Measurements from ENCODE around the gene RASEF. TPM values are rescaled to one million over a fixed set of nuclear protein-coding genes. Genes with fewer than 3 reads are reported as not detected.

RASEF gene
- total and polyA plus RNA-seq, 2 of the 13 experiments (the other 11 are each of a cell fraction or from before 2014, with no cell fraction given): 0.07 TPM; not detected in 1

- POLR2A ChIA-PET: no interaction called here
- 6% methylated on average over 2 of the region's 2 CpGs for WGBS (ENCODE audit: low lambda C conversion rate)
These were observed 113.7 kb downstream of the RASEF start for GRCh38 chr9:82949203-82949602.

More at GRCh38 chr9:82949203-82949602, 113.7 kb downstream of the RASEF start:
- Histone ChIP-seq H2AFZ (ENCODE audit: low read length) (no peak overlapping the region), H3K27me3 (ENCODE audit: control insufficient read depth in 1 of 2, insufficient read depth in 2 of 2, low read length in 2 of 2) (no peaks in the 10 kb centered on the region), H3K9ac (ENCODE audit: insufficient read depth, low read depth, low read length) (no peak overlapping the region), H4K20me1 (ENCODE audit: insufficient read depth, low read length) (no peaks in the 10 kb centered on the region), H3K4me3 (replicated peaks in 1 of 3; ENCODE audit: insufficient read depth in 1 of 3, low read depth in 2 of 3, low read length in 3 of 3) (no peak overlapping the region), H3K9me3 (ENCODE audit: low read length) (no peaks in the 10 kb centered on the region), H3K4me2 (ENCODE audit: low read depth, low read length) (no peak overlapping the region), H3K36me3 (replicated peaks in 1 of 2; ENCODE audit: control insufficient read depth in 1 of 2, insufficient read depth in 2 of 2, low read length in 2 of 2) (no peaks in the 10 kb centered on the region), H3K79me2 (ENCODE audit: insufficient read depth, low read length) (no peaks in the 10 kb centered on the region), H3K27ac (ENCODE audit: extremely low read length, insufficient read depth, low read length) (no peak overlapping the region), H3K4me1 (ENCODE audit: insufficient read depth, low read length) (no peaks in the 10 kb centered on the region)
- in situ Hi-C loops (cut with HindIII; ENCODE audit: extremely low pct_ligation_motif_present, low pct_unique_long_range_greater_than_20kb): no loop called here
- no peak for ATAC-seq
- no TSS peak for BruUV-seq (replicated peaks)
- TF ChIP-seq ZNF747 (CRISPR knock-in tag; IDR thresholded peaks at IDR 0.05; ENCODE audit: borderline replicate concordance) (no peak), ZEB1 (IDR thresholded peaks at IDR 0.05; ENCODE audit: insufficient replicate concordance, low read depth) (no peak), MED8 (CRISPR knock-in tag; IDR thresholded peaks at IDR 0.05; ENCODE audit: insufficient replicate concordance) (no peak), ZNF878 (CRISPR knock-in tag; IDR thresholded peaks at IDR 0.05) (no peak), ZNF343 (CRISPR knock-in tag; IDR thresholded peaks at IDR 0.05) (no peak), NFKB2 (CRISPR knock-in tag; IDR thresholded peaks at IDR 0.05; ENCODE audit: borderline replicate concordance) (no peak), ZNF83 (CRISPR knock-in tag; IDR thresholded peaks at IDR 0.05; ENCODE audit: borderline replicate concordance) (no peak), ATF7-NPFF (CRISPR knock-in tag; IDR thresholded peaks at IDR 0.05; ENCODE audit: low read depth) (no peak), FOXO1 (CRISPR knock-in tag; IDR thresholded peaks at IDR 0.05) (no peak), ZSCAN20 (CRISPR knock-in tag; IDR thresholded peaks at IDR 0.05; ENCODE audit: borderline replicate concordance) (no peak), YY1 (IDR thresholded peaks at IDR 0.05; ENCODE audit: insufficient read depth, insufficient replicate concordance, low read depth, low read length) (no peak), ZNF142 (CRISPR knock-in tag; IDR thresholded peaks at IDR 0.05) (no peak), HOXA3 (CRISPR knock-in tag; IDR thresholded peaks at IDR 0.05) (no peak), ZNF512B (CRISPR knock-in tag; IDR thresholded peaks at IDR 0.05; ENCODE audit: borderline replicate concordance) (no peak), FOXM1 (CRISPR knock-in tag; IDR thresholded peaks at IDR 0.05) (no peak), FIP1L1 (IDR thresholded peaks at IDR 0.05; ENCODE audit: borderline replicate concordance, insufficient read depth, low read depth, low read length) (no peak), POGZ (CRISPR knock-in tag; IDR thresholded peaks at IDR 0.05) (no peak), TGIF2 (CRISPR knock-in tag; IDR thresholded peaks at IDR 0.05) (no peak)
- intact Hi-C loops (cut with micrococcal nuclease; ENCODE audit: unreplicated experiment): no loop called here
- DNase-seq (ENCODE audit: low spot score): no peak
- no peak for FAIRE-seq
- CTCF ChIA-PET (ENCODE audit: low intra/inter-chr PET ratio, low total read pairs): no interaction called here

All from HepG2 (cell line).